Gastrocnemius medialis (tissue), 4 donors: ENCODE data around the gene DBN1. TPM values are rescaled to one million over a fixed set of nuclear protein-coding genes. Genes with fewer than 3 reads are reported as not detected.

ENCODE experiments used
- ATAC-seq, 2 donors: fragments of 150-250 bp; one replicate each; pipeline ENCODE4 v1.9.1; 2016
- DNase-seq, 2 donors: peaks; one replicate each; pipeline ENCODE4 v3.0.0-alpha.2; 2019
- H3K27ac ChIP-seq, 4 donors: fragments of 200-600 bp; sonication (generic); 1 replicate in 1 of 4; 2 replicates in 3 of 4; pipeline ENCODE4 v1.5.1; 2016 to 2018; ENCODE audit warnings: mild to moderate bottlenecking in 2 of 4, moderate library complexity in 1 of 4
- H3K27me3 ChIP-seq, 3 donors: fragments of 200-600 bp; sonication (generic) in 2 of 3; 1 replicate in 1 of 3; 2 replicates in 2 of 3; pipeline versions ENCODE4 v1.5.1 to v1.6.0; 2016 to 2019; ENCODE audit warnings: mild to moderate bottlenecking in 1 of 3, moderate library complexity in 1 of 3
- H3K36me3 ChIP-seq, 2 donors: fragments of 200-600 bp; sonication (generic) in 1 of 2; one replicate each; pipeline ENCODE4 v1.5.1; 2017 to 2018
- H3K4me1 ChIP-seq, 2 donors: fragments of 200-600 bp; sonication (generic) in 1 of 2; one replicate each; pipeline ENCODE4 v1.5.1; 2016 to 2017; ENCODE audit warnings: mild to moderate bottlenecking in 2 of 2
- H3K4me3 ChIP-seq, 4 donors: fragments of 200-600 bp; sonication (generic) in 3 of 4; 1 replicate in 1 of 4; 2 replicates in 3 of 4; pipeline ENCODE4 v1.5.1; 2016 to 2019; ENCODE audit warnings: mild to moderate bottlenecking in 2 of 4
- H3K9me3 ChIP-seq, 3 donors: fragments of 200-600 bp; sonication (generic) in 2 of 3; 1 replicate in 1 of 3; 2 replicates in 2 of 3; pipeline ENCODE4 v1.5.1; 2016 to 2019
- POLR2A ChIP-seq, 2 donors: fragments of 450-650 bp; IDR thresholded peaks; one replicate each; pipeline ENCODE4 v1.6.1; 2017; ENCODE audit warnings: antibody characterized with exemption in 2 of 2, mild to moderate bottlenecking in 2 of 2, moderate library complexity in 2 of 2
- in situ Hi-C, 4 donors: fragments of 200-750 bp; cut with MboI; loops; one replicate each; pipeline versions ENCODE4 v1.15.0 to v1.8.0; 2017; ENCODE audit warnings: low sequenced_read_pairs in 4 of 4
- intact Hi-C: fragments of 100-400 bp; cut with DNase I; formaldehyde crosslinking; loops from one replicate; pipeline ENCODE4 v1.15.1; 2023; ENCODE audit warnings: low total_unique reads
- total RNA-seq, 4 donors: library from RNA; depleted of rRNA; stranded (reverse); fragments of >200 nt; gene quantifications; one replicate each; pipeline versions ENCODE4 v1.1.0 to v1.2.3, GENCODE V29; 2016
- TF ChIP-seq, protein P1 (sequence below), 5 experiments: fragments of 450-650 bp in 3 of 5; fragments of 200-600 bp in 2 of 5; sonication (generic) in 2 of 5; IDR thresholded peaks in 4 of 5; conservative IDR thresholded peaks in 1 of 5; 1 replicate in 4 of 5; 2 replicates in 1 of 5; pipeline ENCODE4 v1.5.1; 2016 to 2019; ENCODE audit warnings: antibody characterized with exemption in 5 of 5, mild to moderate bottlenecking in 3 of 5, moderate library complexity in 3 of 5

DBN1 gene
- total RNA-seq, 4 donors from 2014 or later: 16.3 to 27.5 (median 23.2) TPM

DNA sequence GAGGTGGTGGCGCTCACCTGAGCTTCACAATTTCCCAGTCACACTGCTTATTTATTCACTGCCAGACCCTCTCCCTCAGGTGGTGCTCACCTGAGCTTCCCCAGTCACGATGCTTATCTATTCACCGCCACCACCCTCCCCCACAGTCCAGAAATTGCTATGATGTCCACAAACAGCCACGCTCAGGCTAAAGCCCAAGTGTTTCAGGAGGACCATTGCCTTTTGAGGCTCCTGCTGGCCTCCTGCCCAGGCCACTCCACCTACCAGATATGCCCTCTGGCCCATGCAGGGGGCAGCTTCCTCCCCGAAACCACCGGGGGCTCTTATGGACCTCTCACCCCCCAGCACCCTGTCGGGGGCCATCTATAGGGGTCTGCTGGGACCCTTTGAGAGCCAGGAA is 19.4 kb upstream of the DBN1 start:
- no peaks in the 10 kb centered on the region for H3K9me3 ChIP-seq
- H3K27ac ChIP-seq: peak overlapping the region; percentile 96 to 99 (median 98)
- H3K36me3 ChIP-seq: peaks cover 0 to 38% of the 10 kb centered on the region in 2 donors
- no peak overlapping the region for H3K4me3 ChIP-seq
- DNase-seq (no peak), ATAC-seq (no peak)
- in situ Hi-C loops (no loop called here), intact Hi-C loops (no loop called here)
- no peak for TF ChIP-seq POLR2A (IDR thresholded peaks at IDR 0.05)
- H3K27me3 ChIP-seq: no peaks in the 10 kb centered on the region
- peaks cover 45 to 56% of the 10 kb centered on the region in 2 donors for H3K4me1 ChIP-seq

GRCh38 chr5:177491983-177492746 is 18.7 kb upstream of the DBN1 start:
- intact Hi-C loops (no loop called here), in situ Hi-C loops (no loop called here)
- Histone ChIP-seq H3K9me3 (no peaks in the 10 kb centered on the region), H3K27me3 (no peaks in the 10 kb centered on the region), H3K4me3 (no peak overlapping the region), H3K4me1 (peaks cover 42 to 54% of the 10 kb centered on the region in 2 donors), H3K36me3 (peaks cover 0 to 45% of the 10 kb centered on the region in 2 donors), H3K27ac (peak overlapping the region; percentile 37 to 98 (median 96))
- DNase-seq: no peak
- no peak for ATAC-seq
- TF ChIP-seq, protein P1, sequence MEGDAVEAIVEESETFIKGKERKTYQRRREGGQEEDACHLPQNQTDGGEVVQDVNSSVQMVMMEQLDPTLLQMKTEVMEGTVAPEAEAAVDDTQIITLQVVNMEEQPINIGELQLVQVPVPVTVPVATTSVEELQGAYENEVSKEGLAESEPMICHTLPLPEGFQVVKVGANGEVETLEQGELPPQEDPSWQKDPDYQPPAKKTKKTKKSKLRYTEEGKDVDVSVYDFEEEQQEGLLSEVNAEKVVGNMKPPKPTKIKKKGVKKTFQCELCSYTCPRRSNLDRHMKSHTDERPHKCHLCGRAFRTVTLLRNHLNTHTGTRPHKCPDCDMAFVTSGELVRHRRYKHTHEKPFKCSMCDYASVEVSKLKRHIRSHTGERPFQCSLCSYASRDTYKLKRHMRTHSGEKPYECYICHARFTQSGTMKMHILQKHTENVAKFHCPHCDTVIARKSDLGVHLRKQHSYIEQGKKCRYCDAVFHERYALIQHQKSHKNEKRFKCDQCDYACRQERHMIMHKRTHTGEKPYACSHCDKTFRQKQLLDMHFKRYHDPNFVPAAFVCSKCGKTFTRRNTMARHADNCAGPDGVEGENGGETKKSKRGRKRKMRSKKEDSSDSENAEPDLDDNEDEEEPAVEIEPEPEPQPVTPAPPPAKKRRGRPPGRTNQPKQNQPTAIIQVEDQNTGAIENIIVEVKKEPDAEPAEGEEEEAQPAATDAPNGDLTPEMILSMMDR (IDR thresholded peaks at IDR 0.05 in 4 of 5, conservative IDR thresholded peaks at IDR 0.05 in 1 of 5): no peak
- TF ChIP-seq POLR2A (IDR thresholded peaks at IDR 0.05): no peak

DNA sequence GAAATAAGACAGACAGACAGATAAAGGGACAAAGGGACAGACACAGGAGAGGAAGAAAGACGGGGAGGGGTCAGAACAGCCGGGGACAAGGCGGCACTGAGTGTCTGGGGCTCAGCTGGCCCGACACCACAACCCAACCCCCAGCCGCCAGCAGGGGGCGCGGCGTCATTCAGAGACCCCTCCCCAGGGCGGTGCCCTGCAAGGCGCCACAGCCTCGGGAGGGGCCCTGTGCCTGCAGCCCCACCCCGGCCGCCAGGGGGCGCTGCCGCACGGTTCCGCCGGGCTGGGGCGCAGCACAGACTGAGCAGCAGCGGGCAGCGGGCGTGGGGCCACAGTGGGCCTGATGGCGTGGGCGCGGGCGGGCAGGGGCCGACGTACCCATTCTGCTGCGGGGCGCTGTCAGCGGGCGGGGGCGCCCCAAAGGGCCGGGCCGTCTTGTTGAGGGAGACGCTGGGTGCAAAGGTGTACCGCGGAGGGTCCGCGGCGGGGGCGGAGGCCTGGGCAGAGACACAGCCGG is 18.1 kb upstream of the DBN1 start:
- no peak for DNase-seq
- in situ Hi-C loops: no loop called here

GRCh38 chr5:177490992-177491391 is 17.6 kb upstream of the DBN1 start:
- H3K27me3 ChIP-seq: no peaks in the 10 kb centered on the region
- no peak overlapping the region for H3K4me3 ChIP-seq
- intact Hi-C loops: no loop called here
- peaks cover 0 to 48% of the 10 kb centered on the region in 2 donors for H3K36me3 ChIP-seq
- H3K27ac ChIP-seq: peak overlapping the region; percentile 9 to 98 (median 64)
- H3K9me3 ChIP-seq: no peaks in the 10 kb centered on the region
- no peak for ATAC-seq
- peaks cover 39 to 47% of the 10 kb centered on the region in 2 donors for H3K4me1 ChIP-seq
- DNase-seq: no peak
- in situ Hi-C loops: no loop called here
- TF ChIP-seq POLR2A (IDR thresholded peaks at IDR 0.05): no peak
- TF ChIP-seq, protein P1 (IDR thresholded peaks at IDR 0.05 in 4 of 5, conservative IDR thresholded peaks at IDR 0.05 in 1 of 5): no peak

More for the DNA sequence above, 18.1 kb upstream of the DBN1 start:
- H3K36me3 ChIP-seq: peaks cover 0 to 48% of the 10 kb centered on the region in 2 donors
- peak overlapping the region; percentile 33 to 98 (median 96) for H3K27ac ChIP-seq
- no peaks in the 10 kb centered on the region for H3K27me3 ChIP-seq
- TF ChIP-seq, protein P1 (IDR thresholded peaks at IDR 0.05 in 4 of 5, conservative IDR thresholded peaks at IDR 0.05 in 1 of 5): peak; percentile 49 to 93 (median 77)
- TF ChIP-seq POLR2A (IDR thresholded peaks at IDR 0.05): no peak
- H3K4me1 ChIP-seq: peaks cover 42 to 52% of the 10 kb centered on the region in 2 donors
- no peak for ATAC-seq
- intact Hi-C loops: no loop called here
- H3K9me3 ChIP-seq: no peaks in the 10 kb centered on the region
- H3K4me3 ChIP-seq: no peak overlapping the region

- TF ChIP-seq, protein P1 (IDR thresholded peaks at IDR 0.05 in 4 of 5, conservative IDR thresholded peaks at IDR 0.05 in 1 of 5): no peak
- no peak for TF ChIP-seq POLR2A (IDR thresholded peaks at IDR 0.05)
- in situ Hi-C loops: no loop called here
- no peak for ATAC-seq
- no peak for DNase-seq
- Histone ChIP-seq H3K27ac (peak overlapping the region; percentile 38 to 98 (median 69)), H3K36me3 (peaks cover 0 to 48% of the 10 kb centered on the region in 2 donors), H3K4me1 (peaks cover 39 to 47% of the 10 kb centered on the region in 2 donors), H3K27me3 (no peaks in the 10 kb centered on the region), H3K4me3 (no peak overlapping the region), H3K9me3 (no peaks in the 10 kb centered on the region)
- intact Hi-C loops: no loop called here
Observed at GRCh38 chr5:177490311-177490991, 17.0 kb upstream of the DBN1 start.
